HCT116 (cell line): ENCODE measurements around the gene SKI. TPM values are rescaled to one million over a fixed set of nuclear protein-coding genes. Genes with fewer than 3 reads are reported as not detected.

Experiments used
- ATAC-seq: fragments of 200-7000 bp; cut with Tn5 transposase; 2 replicates; pipeline ENCODE4 v1.9.1; 2020; ENCODE audit warnings: mild to moderate bottlenecking, moderate library complexity
- BruUV-seq: library from RNA; stranded (reverse); fragments of 400-500 nt; replicated peaks from 2 replicates; lab custom pipeline; 2021; lab: Mats Ljungman, UMichigan
- CTCF ChIA-PET: fragments of 300-600 bp; sonication (Branson Sonifier 250); formaldehyde crosslinking; loops from one replicate; lab custom pipeline; 2021; ENCODE audit warnings: antibody characterized with exemption; lab: Charles Lee
- POLR2A ChIA-PET: fragments of 300-600, 350-600 bp; sonication (Branson Sonifier 250); formaldehyde crosslinking; loops from one replicate; lab custom pipeline; 2021; ENCODE audit warnings: antibody characterized with exemption; lab: Charles Lee
- RAD21 ChIA-PET, 2 experiments: fragments of 300-600 bp; sonication (Branson Sonifier 250); formaldehyde crosslinking; loops; one replicate each; lab custom pipeline; 2023; ENCODE audit warnings: low total read pairs in 2 of 2; ENCODE audit not compliant: uncharacterized antibody in 2 of 2, unreplicated experiment in 2 of 2, low non-redundant PET in 1 of 2; lab: Charles Lee
- DNase-seq: peaks from one replicate; pipeline ENCODE4 v3.0.0-alpha.2; 2010; ENCODE audit warnings: low read depth, low spot score
- H2AFZ ChIP-seq: fragments of 200-600 bp; shearing (Covaris generic), sonication (generic); 2 replicates; pipeline ENCODE4 v1.6.1; 2017; ENCODE audit warnings: low read depth, mixed run types, mixed read lengths, antibody characterized with exemption, low read length; ENCODE audit not compliant: poor library complexity, severe bottlenecking
- H3K27ac ChIP-seq: 2 replicates; pipeline ENCODE4 v1.5.1; 2012; ENCODE audit warnings: low read depth, low read length
- H3K27me3 ChIP-seq: fragments of 200-600 bp; sonication (generic); 2 replicates; pipeline ENCODE4 v1.6.1; 2016; ENCODE audit warnings: mixed run types, low read length, mixed read lengths; ENCODE audit not compliant: insufficient read depth
- H3K36me3 ChIP-seq, 2 experiments: fragments of 200-500 bp in 1 of 2; fragments of 200-600 bp in 1 of 2; sonication (Bioruptor generic) in 1 of 2; sonication (generic) in 1 of 2; 2 replicates each; pipeline versions ENCODE4 v1.5.1 to v1.6.1; 2014 to 2016; ENCODE audit warnings: low read length in 2 of 2, inconsistent platforms in 1 of 2, mixed read lengths in 1 of 2, mixed run types in 1 of 2; ENCODE audit not compliant: insufficient read depth in 2 of 2, control insufficient read depth in 1 of 2
- H3K4me1 ChIP-seq, 2 experiments: fragments of 200-600 bp in 1 of 2; sonication (generic) in 1 of 2; 2 replicates each; pipeline versions ENCODE4 v1.5.1 to v1.6.1; 2012 to 2017; ENCODE audit warnings: low read length in 2 of 2, inconsistent platforms in 1 of 2, mild to moderate bottlenecking in 1 of 2, mixed read lengths in 1 of 2, mixed run types in 1 of 2, moderate library complexity in 1 of 2; ENCODE audit not compliant: insufficient read depth in 2 of 2, control insufficient read depth in 1 of 2
- H3K4me2 ChIP-seq: fragments of 200-600 bp; sonication (generic); 2 replicates; pipeline ENCODE4 v1.6.1; 2017; ENCODE audit warnings: mixed run types, low read length, mixed read lengths
- H3K4me3 ChIP-seq, 2 experiments: fragments of 200-600 bp in 1 of 2; sonication (generic) in 1 of 2; replicated peaks in 1 of 2; 2 replicates each; pipeline ENCODE4 v1.5.1; 2011 to 2016; ENCODE audit warnings: low read length in 2 of 2, control low read depth in 1 of 2, low read depth in 1 of 2, mild to moderate bottlenecking in 1 of 2, mixed read lengths in 1 of 2, mixed run types in 1 of 2
- H3K79me2 ChIP-seq: fragments of 200-600 bp; sonication (generic); 2 replicates; pipeline ENCODE4 v1.6.1; 2017; ENCODE audit warnings: mild to moderate bottlenecking, mixed run types, low read length, moderate library complexity, mixed read lengths; ENCODE audit not compliant: insufficient read depth
- H3K9ac ChIP-seq: fragments of 200-600 bp; sonication (generic); 2 replicates; pipeline ENCODE4 v1.6.1; 2016; ENCODE audit warnings: low read length, mixed read lengths
- H3K9me2 ChIP-seq: fragments of 200-600 bp; sonication (generic), shearing (Covaris generic); 2 replicates; pipeline ENCODE4 v1.6.1; 2017; ENCODE audit warnings: mixed run types, mild to moderate bottlenecking, moderate library complexity; ENCODE audit not compliant: insufficient read depth
- H3K9me3 ChIP-seq, 2 experiments: fragments of 200-500 bp in 1 of 2; fragments of 200-600 bp in 1 of 2; sonication (Bioruptor generic) in 1 of 2; sonication (generic) in 1 of 2; 2 replicates each; pipeline ENCODE4 v1.6.1; 2014 to 2017; ENCODE audit warnings: low read length in 2 of 2, mixed read lengths in 2 of 2, inconsistent platforms in 1 of 2, low read depth in 1 of 2, mild to moderate bottlenecking in 1 of 2, mixed run types in 1 of 2, moderate library complexity in 1 of 2; ENCODE audit not compliant: control insufficient read depth in 1 of 2, insufficient read depth in 1 of 2
- H4K20me1 ChIP-seq: fragments of 200-600 bp; sonication (generic), shearing (Covaris generic); 2 replicates; pipeline ENCODE4 v1.6.1; 2017; ENCODE audit warnings: mixed run types, mild to moderate bottlenecking, moderate library complexity; ENCODE audit not compliant: insufficient read depth
- CBX3 ChIP-seq: IDR thresholded peaks from 2 replicates; pipeline ENCODE4 v1.6.1; 2012; ENCODE audit warnings: low read depth
- CEBPB ChIP-seq: IDR thresholded peaks from 2 replicates; pipeline ENCODE4 v1.6.1; 2012; ENCODE audit warnings: low read depth
- EGR1 ChIP-seq: IDR thresholded peaks from 2 replicates; pipeline ENCODE4 v1.6.1; 2012; ENCODE audit warnings: low read depth
- ELF1 ChIP-seq: IDR thresholded peaks from 2 replicates; pipeline ENCODE4 v1.6.1; 2012; ENCODE audit warnings: low read depth, borderline replicate concordance
- EZH2 ChIP-seq: fragments of 200-600 bp; sonication (generic); IDR thresholded peaks from 2 replicates; pipeline ENCODE4 v1.6.1; 2017; ENCODE audit warnings: antibody characterized with exemption, mixed run types
- EZH2phosphoT487 ChIP-seq: fragments of 200-600 bp; IDR thresholded peaks from 2 replicates; pipeline ENCODE4 v1.6.1; 2018; ENCODE audit warnings: antibody characterized with exemption, borderline replicate concordance
- FOSL1 ChIP-seq: IDR thresholded peaks from 2 replicates; pipeline ENCODE4 v1.6.1; 2012; ENCODE audit warnings: low read depth
- POLR2A ChIP-seq: IDR thresholded peaks from 2 replicates; pipeline ENCODE4 v1.7.0; 2011; ENCODE audit warnings: borderline replicate concordance; ENCODE audit not compliant: insufficient read depth, insufficient read length; ENCODE audit errors: extremely low read depth
- POLR2AphosphoS5 ChIP-seq: IDR thresholded peaks from 2 replicates; pipeline ENCODE4 v1.6.1; 2011; ENCODE audit warnings: mild to moderate bottlenecking, low read depth, low read length, moderate library complexity
- RAD21 ChIP-seq: IDR thresholded peaks from 2 replicates; pipeline ENCODE4 v1.6.1; 2012; ENCODE audit warnings: low read depth, mild to moderate bottlenecking
- SP1 ChIP-seq: IDR thresholded peaks from 2 replicates; pipeline ENCODE4 v1.6.1; 2012; ENCODE audit warnings: low read depth
- SRF ChIP-seq: IDR thresholded peaks from 2 replicates; pipeline ENCODE4 v1.6.1; 2012; ENCODE audit warnings: low read depth
- TCF7L2 ChIP-seq: IDR thresholded peaks from 2 replicates; pipeline ENCODE4 v1.7.0; 2011; ENCODE audit warnings: borderline replicate concordance, inconsistent platforms; ENCODE audit not compliant: insufficient read depth, insufficient read length; ENCODE audit errors: extremely low read depth
- YY1 ChIP-seq: IDR thresholded peaks from 2 replicates; pipeline ENCODE4 v1.6.1; 2011; ENCODE audit warnings: low read length, low read depth, moderate library complexity, mild to moderate bottlenecking; ENCODE audit not compliant: insufficient replicate concordance; ENCODE audit errors: extremely low read depth
- ZBTB33 ChIP-seq: IDR thresholded peaks from 2 replicates; pipeline ENCODE4 v1.6.1; 2011; ENCODE audit warnings: mild to moderate bottlenecking, low read length, moderate library complexity; ENCODE audit not compliant: insufficient replicate concordance; ENCODE audit errors: extremely low read depth
- ZNF274 ChIP-seq: fragments of 200-500 bp; sonication (Bioruptor generic); IDR thresholded peaks from 2 replicates; pipeline ENCODE4 v1.6.1; 2014; ENCODE audit warnings: mild to moderate bottlenecking, low read depth, low read length, inconsistent platforms
- intact Hi-C: fragments of 100-400 bp; cut with micrococcal nuclease; formaldehyde crosslinking; loops from 2 replicates; pipeline ENCODE4 v1.10.0; 2022
- total RNA-seq: library from RNA; stranded (reverse); gene quantifications from one replicate; pipeline ENCODE4 v1.2.1, GENCODE V29; 2021; ENCODE audit not compliant: unreplicated experiment

Gene SKI
- total RNA-seq, 1 experiment from 2014 or later: 56.2 TPM

GRCh38 chr1:2267862-2268261 is 39.7 kb downstream of the SKI start (continued):
- TF ChIP-seq ZBTB33: no peak
- no peak for TF ChIP-seq ZNF274
- TF ChIP-seq CBX3: no peak
- TF ChIP-seq SRF: no peak
- no peak for TF ChIP-seq POLR2A
- TF ChIP-seq YY1: no peak
- no peak for TF ChIP-seq ELF1
- no peak for TF ChIP-seq CEBPB
- TF ChIP-seq FOSL1: no peak
- no peak for TF ChIP-seq RAD21

- no peaks in the 10 kb centered on the region for H3K27me3 ChIP-seq
- H3K27ac ChIP-seq: no peak overlapping the region; the same call in 1 of the 2 replicates
- no peaks in the 10 kb centered on the region; a peak in 1 of 4 replicates for H3K36me3 ChIP-seq
- 0 out of 2 replicates have a peak, but pooled peaks cover 4% of the 10 kb centered on the region for H4K20me1 ChIP-seq
- intact Hi-C loops: no loop called here
- ChIA-PET POLR2A (no interaction called here), RAD21 (no interaction called here), CTCF (no interaction called here)
- TF ChIP-seq EZH2phosphoT487 (no peak), CEBPB (no peak), TCF7L2 (no peak), EZH2 (no peak), ZBTB33 (no peak), EGR1 (no peak), ELF1 (no peak), ZNF274 (no peak), SP1 (no peak), YY1 (no peak), POLR2AphosphoS5 (no peak), RAD21 (no peak), POLR2A (no peak)
- no peaks in the 10 kb centered on the region for H3K9me3 ChIP-seq
- DNase-seq (no peak), ATAC-seq (no peak)
- peaks cover 0 to 9% of the 10 kb centered on the region in 2 experiments; a peak in 1 of 4 replicates for H3K4me1 ChIP-seq
- no peak overlapping the region for H3K4me2 ChIP-seq
- no peaks in the 10 kb centered on the region for H3K9me2 ChIP-seq
- no peak overlapping the region for H3K9ac ChIP-seq
- H3K79me2 ChIP-seq: peaks cover 99% of the 10 kb centered on the region
- no TSS peak for BruUV-seq
- no peak overlapping the region for H3K4me3 ChIP-seq
- H2AFZ ChIP-seq: no peak overlapping the region
Observed at GRCh38 chr1:2268285-2269056, 40.4 kb downstream of the SKI start.
